Type B pancreatic cell (in vitro differentiated cells): ENCODE measurements around the gene SLC22A6. TPM values are rescaled to one million over a fixed set of nuclear protein-coding genes. Genes with fewer than 3 reads are reported as not detected.

Experiments
- DNase-seq: peaks from one replicate; pipeline ENCODE4 v3.0.0; 2021; ENCODE audit warnings: mixed read lengths; ENCODE audit not compliant: unreplicated experiment; ENCODE audit errors: extremely low spot score
- H3K27ac Mint-ChIP-seq: 2 replicates; pipeline ENCODE4 v1.8.0; 2021; ENCODE audit warnings: mild to moderate bottlenecking, mixed read lengths
- H3K27me3 Mint-ChIP-seq: 2 replicates; pipeline ENCODE4 v1.8.0; 2021; ENCODE audit warnings: mixed read lengths
- H3K36me3 Mint-ChIP-seq: 2 replicates; pipeline ENCODE4 v1.8.0; 2021; ENCODE audit warnings: mixed read lengths
- H3K4me1 Mint-ChIP-seq: one replicate; pipeline ENCODE4 v1.8.0; 2021; ENCODE audit warnings: mixed read lengths; ENCODE audit not compliant: unreplicated experiment
- H3K4me3 Mint-ChIP-seq: 2 replicates; pipeline ENCODE4 v1.8.0; 2021; ENCODE audit warnings: mild to moderate bottlenecking, mixed read lengths
- H3K9me3 Mint-ChIP-seq: 2 replicates; pipeline ENCODE4 v1.8.0; 2021; ENCODE audit warnings: mixed read lengths
- total RNA-seq: library from RNA; stranded (reverse); gene quantifications from 2 replicates; pipeline ENCODE4 v1.2.1, GENCODE V29; 2021; ENCODE audit warnings: low replicate concordance
- TF ChIP-seq, protein P1 (sequence below): fragments of 200-600 bp; sonication (generic); conservative IDR thresholded peaks from 2 replicates; pipeline ENCODE4 v1.5.0; 2021; ENCODE audit warnings: antibody characterized with exemption, mild to moderate bottlenecking

Gene SLC22A6
- total RNA-seq, 1 donor from 2014 or later, result 1.5 TPM

DNA sequence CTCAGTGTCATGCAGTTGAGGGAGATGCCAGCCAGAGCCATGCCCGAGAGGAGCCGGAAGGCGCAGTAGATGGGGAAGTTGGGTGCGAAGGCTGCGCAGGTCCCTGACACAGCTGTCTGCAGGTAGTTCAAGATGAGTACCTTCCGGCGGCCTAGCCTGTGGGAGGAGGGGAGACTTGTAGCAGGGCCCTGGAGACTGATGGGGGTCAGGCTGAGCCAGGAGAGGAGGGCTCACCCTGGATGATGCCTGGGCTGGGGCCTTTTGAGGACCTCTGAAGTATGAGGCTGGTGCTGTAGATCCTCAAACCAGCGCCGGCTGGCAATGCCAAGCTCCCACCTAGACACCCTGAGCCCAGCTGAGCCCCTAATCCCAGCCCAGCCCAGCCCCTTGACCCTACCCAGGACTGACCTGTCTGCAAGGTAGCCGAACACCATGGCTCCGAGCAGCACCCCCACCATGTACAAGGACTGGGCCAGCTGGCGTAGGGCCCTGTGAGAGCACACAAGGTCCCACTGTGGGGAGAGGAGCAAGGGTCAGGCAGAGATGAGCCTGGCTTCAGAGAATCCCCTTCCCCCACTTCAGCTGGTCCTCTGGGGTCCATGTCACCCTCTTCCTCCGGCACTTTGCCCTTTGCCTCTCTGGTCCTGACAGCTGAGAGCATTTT, 1.1 kb downstream of the SLC22A6 start:
- Mint-ChIP-seq H3K4me1 (peaks cover 4% of the 10 kb centered on the region), H3K9me3 (peaks cover 4% of the 10 kb centered on the region), H3K27me3 (peaks cover 4% of the 10 kb centered on the region), H3K36me3 (no peaks in the 10 kb centered on the region), H3K27ac (no peak overlapping the region), H3K4me3 (no peak overlapping the region)
- TF ChIP-seq, protein P1, sequence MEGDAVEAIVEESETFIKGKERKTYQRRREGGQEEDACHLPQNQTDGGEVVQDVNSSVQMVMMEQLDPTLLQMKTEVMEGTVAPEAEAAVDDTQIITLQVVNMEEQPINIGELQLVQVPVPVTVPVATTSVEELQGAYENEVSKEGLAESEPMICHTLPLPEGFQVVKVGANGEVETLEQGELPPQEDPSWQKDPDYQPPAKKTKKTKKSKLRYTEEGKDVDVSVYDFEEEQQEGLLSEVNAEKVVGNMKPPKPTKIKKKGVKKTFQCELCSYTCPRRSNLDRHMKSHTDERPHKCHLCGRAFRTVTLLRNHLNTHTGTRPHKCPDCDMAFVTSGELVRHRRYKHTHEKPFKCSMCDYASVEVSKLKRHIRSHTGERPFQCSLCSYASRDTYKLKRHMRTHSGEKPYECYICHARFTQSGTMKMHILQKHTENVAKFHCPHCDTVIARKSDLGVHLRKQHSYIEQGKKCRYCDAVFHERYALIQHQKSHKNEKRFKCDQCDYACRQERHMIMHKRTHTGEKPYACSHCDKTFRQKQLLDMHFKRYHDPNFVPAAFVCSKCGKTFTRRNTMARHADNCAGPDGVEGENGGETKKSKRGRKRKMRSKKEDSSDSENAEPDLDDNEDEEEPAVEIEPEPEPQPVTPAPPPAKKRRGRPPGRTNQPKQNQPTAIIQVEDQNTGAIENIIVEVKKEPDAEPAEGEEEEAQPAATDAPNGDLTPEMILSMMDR, result no peak
- no peak for DNase-seq

DNA sequence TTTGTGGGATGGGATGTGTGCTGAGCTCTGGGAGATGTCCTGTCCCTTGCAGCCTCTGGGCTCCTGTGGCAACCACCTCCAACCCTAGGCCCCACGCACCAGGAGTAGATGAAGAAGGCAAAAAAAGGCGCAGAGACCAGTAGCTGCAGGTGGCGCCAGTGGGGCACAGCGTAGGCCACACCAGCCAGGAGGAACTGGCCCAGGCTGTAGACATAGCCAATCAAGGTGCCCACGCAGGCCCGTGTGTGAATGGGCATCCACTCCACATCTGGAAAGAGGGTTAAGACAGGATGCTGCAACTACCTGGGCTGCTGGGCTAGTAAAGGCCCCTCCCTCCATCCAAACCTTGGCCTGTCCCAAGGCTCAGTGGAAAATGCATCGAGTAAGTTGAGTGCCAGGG, 3.0 kb downstream of the SLC22A6 start:
- Mint-ChIP-seq H3K9me3 (peaks cover 4% of the 10 kb centered on the region), H3K27me3 (no peaks in the 10 kb centered on the region), H3K4me1 (peaks cover 4% of the 10 kb centered on the region), H3K27ac (no peak overlapping the region), H3K4me3 (no peak overlapping the region), H3K36me3 (no peaks in the 10 kb centered on the region)
- DNase-seq, result no peak
- TF ChIP-seq, protein P1, result no peak

- TF ChIP-seq, protein P1, result no peak
- peaks cover 4% of the 10 kb centered on the region for H3K4me1 Mint-ChIP-seq
- H3K36me3 Mint-ChIP-seq, result no peaks in the 10 kb centered on the region
- no peaks in the 10 kb centered on the region for H3K27me3 Mint-ChIP-seq
- H3K4me3 Mint-ChIP-seq, result no peak overlapping the region
- H3K27ac Mint-ChIP-seq, result no peak overlapping the region
- peaks cover 4% of the 10 kb centered on the region for H3K9me3 Mint-ChIP-seq
- no peak for DNase-seq
These were observed 4.5 kb downstream of the SLC22A6 start for GRCh38 chr11:62980133-62980760.

GRCh38 chr11:62976109-62976508, 8.7 kb downstream of the SLC22A6 start:
- DNase-seq, result no peak
- Mint-ChIP-seq H3K27ac (no peak overlapping the region), H3K36me3 (no peaks in the 10 kb centered on the region), H3K4me3 (no peak overlapping the region), H3K27me3 (no peaks in the 10 kb centered on the region), H3K9me3 (peaks cover 4% of the 10 kb centered on the region), H3K4me1 (peaks cover 10% of the 10 kb centered on the region)
- TF ChIP-seq, protein P1, result no peak

GRCh38 chr11:62974848-62975522, 9.8 kb downstream of the SLC22A6 start:
- Mint-ChIP-seq H3K9me3 (no peaks in the 10 kb centered on the region), H3K36me3 (no peaks in the 10 kb centered on the region), H3K27me3 (no peaks in the 10 kb centered on the region), H3K4me1 (peaks cover 10% of the 10 kb centered on the region), H3K4me3 (no peak overlapping the region), H3K27ac (no peak overlapping the region)
- DNase-seq, result no peak
- TF ChIP-seq, protein P1, result peak; percentile 66
